Epithelial cell of umbilical artery (primary cell): ENCODE results near the gene SLC35G6. TPM values are rescaled to one million over a fixed set of nuclear protein-coding genes. Genes with fewer than 3 reads are reported as not detected.

Experiments used
- total RNA-seq: library from RNA; depleted of rRNA; stranded (reverse); fragments of >200 nt; gene quantifications from 2 replicates; pipeline ENCODE4 v1.2.3, GENCODE V29; 2014

Gene SLC35G6
- not detected in 2 replicates for total RNA-seq

GRCh38 chr17:7481275-7481674 is at the start of gene SLC35G6:
Gene SLC35G6, plus strand, starts transcription at chr17:7481446. Its CDS starts 71 bp downstream, at chr17:7481517.

GRCh38 chr17:7439462-7440112 is 41.7 kb upstream of the SLC35G6 start, which contains the start of gene FGF11:
Gene FGF11, plus strand, starts transcription at chr17:7439512. Its CDS starts 109 bp downstream, at chr17:7439621.

DNA sequence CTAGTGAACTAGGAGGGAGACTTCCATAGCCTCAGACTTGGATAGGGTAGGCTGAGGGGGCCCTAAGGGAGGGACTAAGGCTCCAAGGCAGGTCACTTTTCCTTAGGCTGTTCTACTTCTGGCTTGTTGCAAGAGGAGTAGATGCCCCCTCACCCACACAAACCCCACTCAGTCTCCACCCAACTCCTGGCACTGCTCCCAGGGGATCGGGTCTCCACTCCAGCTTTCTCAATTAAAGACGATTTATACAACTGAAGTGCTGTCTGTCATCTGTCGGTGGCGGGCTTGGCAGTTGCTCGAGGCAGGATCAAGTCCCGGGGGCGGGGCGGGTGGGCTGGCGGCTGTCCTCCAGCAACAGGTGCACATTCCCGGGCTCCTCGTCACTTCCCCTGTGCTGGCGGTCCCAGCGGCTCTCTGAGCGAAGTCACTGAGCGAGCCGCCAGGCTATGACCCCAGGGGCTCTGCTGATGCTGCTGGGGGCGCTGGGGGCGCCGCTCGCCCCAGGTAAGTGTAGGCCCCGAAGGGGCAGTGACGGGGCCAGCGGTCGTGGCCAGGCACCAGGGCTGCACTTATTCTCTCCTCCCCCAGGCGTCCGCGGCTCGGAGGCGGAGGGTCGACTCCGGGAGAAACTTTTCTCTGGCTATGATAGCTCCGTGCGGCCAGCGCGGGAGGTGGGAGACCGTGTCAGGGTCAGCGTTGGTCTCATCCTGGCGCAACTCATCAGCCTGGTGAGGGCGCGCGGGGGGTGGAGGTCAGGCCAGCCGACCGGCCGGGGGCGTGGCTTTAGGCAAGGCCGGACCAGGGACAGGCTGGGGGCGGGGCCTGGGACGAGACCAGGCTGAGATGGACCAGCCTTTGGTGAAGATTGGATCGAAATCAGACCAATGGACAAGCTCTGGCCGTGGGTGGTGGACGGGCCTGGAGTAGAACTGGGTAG is 36.3 kb upstream of the SLC35G6 start, which contains the start of gene CHRNB1:
Gene CHRNB1, plus strand, starts transcription at position 380 of the 937 bp plus-strand sequence. Its CDS starts 67 bp downstream, at position 447.

GRCh38 chr17:7479213-7480088 is 1.8 kb upstream of the SLC35G6 start, which contains the start of gene ZBTB4:
Gene ZBTB4, minus strand, starts transcription at chr17:7479631. Its CDS starts 12,830 bp downstream, at chr17:7466801.

GRCh38 chr17:7484067-7484918 is 3.0 kb downstream of the SLC35G6 start, which contains the start of gene POLR2A:
Gene POLR2A, plus strand, starts transcription at chr17:7484366.

Other genes with a start within 250 kb of the SLC35G6 start
- gene DVL2, start 246.9 kb upstream of the SLC35G6 start, total RNA-seq: 36.1 and 40.6 TPM in 2 replicates
- gene PHF23, start 242.0 kb upstream of the SLC35G6 start, total RNA-seq: 39.7 and 43.9 TPM in 2 replicates
- gene GABARAP, start 239.0 kb upstream of the SLC35G6 start, total RNA-seq: 52.1 and 157 TPM in 2 replicates
- 14.1 and 19.5 TPM in 2 replicates for gene CTDNEP1, start 229.7 kb upstream of the SLC35G6 start, total RNA-seq
- gene ELP5, start 229.2 kb upstream of the SLC35G6 start, total RNA-seq: 48.8 and 52.3 TPM in 2 replicates
- 12.9 and 15.6 TPM in 2 replicates for gene CLDN7, start 219.0 kb upstream of the SLC35G6 start, total RNA-seq
- under 0.01 and 0.30 TPM in 2 replicates for gene SLC2A4, start 199.7 kb upstream of the SLC35G6 start, total RNA-seq
- gene YBX2, start 186.8 kb upstream of the SLC35G6 start, total RNA-seq: 0.15 TPM in 1 of 2 replicates, not detected in the other
- 761 and 967 TPM in 2 replicates for gene EIF5A, start 173.8 kb upstream of the SLC35G6 start, total RNA-seq
- gene GPS2, start 166.1 kb upstream of the SLC35G6 start, total RNA-seq: 34.8 and 60.0 TPM in 2 replicates
- 12.0 and 17.9 TPM in 2 replicates for gene NEURL4, start 152.1 kb upstream of the SLC35G6 start, total RNA-seq
- not detected in 2 replicates for gene ACAP1, start 144.9 kb upstream of the SLC35G6 start, total RNA-seq
- 1.9 and 2.9 TPM in 2 replicates for gene KCTD11, start 129.3 kb upstream of the SLC35G6 start, total RNA-seq
- gene TMEM95, start 126.3 kb upstream of the SLC35G6 start, total RNA-seq: not detected in 2 replicates
- 0.91 TPM in 1 of 2 replicates, not detected in the other for gene TNK1, start 100.4 kb upstream of the SLC35G6 start, total RNA-seq
- 8.4 and 15.3 TPM in 2 replicates for gene PLSCR3, start 86.9 kb upstream of the SLC35G6 start, total RNA-seq
- gene TMEM256, start 77.3 kb upstream of the SLC35G6 start, total RNA-seq: 71.3 and 188 TPM in 2 replicates
- gene NLGN2, start 73.6 kb upstream of the SLC35G6 start, total RNA-seq: 2.1 and 2.6 TPM in 2 replicates
- not detected in 2 replicates for gene SPEM1, start 61.1 kb upstream of the SLC35G6 start, total RNA-seq
- gene SPEM2, start 55.8 kb upstream of the SLC35G6 start, total RNA-seq: not detected in 2 replicates
- gene SPEM3, start 52.6 kb upstream of the SLC35G6 start, total RNA-seq: not detected in 2 replicates
- 5.6 and 7.5 TPM in 2 replicates for gene TMEM102, start 46.0 kb upstream of the SLC35G6 start, total RNA-seq
- gene FGF11, start 41.9 kb upstream of the SLC35G6 start, total RNA-seq: 0.15 and 0.32 TPM in 2 replicates
- 4.5 and 6.5 TPM in 2 replicates for gene CHRNB1, start 36.4 kb upstream of the SLC35G6 start, total RNA-seq
- gene ZBTB4, start 1.8 kb upstream of the SLC35G6 start, total RNA-seq: 6.7 and 7.1 TPM in 2 replicates
- gene POLR2A, start 2.9 kb downstream of the SLC35G6 start, total RNA-seq: 54.1 and 66.9 TPM in 2 replicates
- gene TNFSF12, start 67.6 kb downstream of the SLC35G6 start, total RNA-seq: 3.6 and 6.5 TPM in 2 replicates
- 0.46 and 1.6 TPM in 2 replicates for gene TNFSF13, start 77.3 kb downstream of the SLC35G6 start, total RNA-seq
- 92.9 and 115 TPM in 2 replicates for gene SENP3, start 80.5 kb downstream of the SLC35G6 start, total RNA-seq
- 1.1 and 1.3 TPM in 2 replicates for gene CD68, start 98.2 kb downstream of the SLC35G6 start, total RNA-seq
- 117 and 125 TPM in 2 replicates for gene MPDU1, start 102.4 kb downstream of the SLC35G6 start, total RNA-seq
- not detected in 2 replicates for gene SOX15, start 108.6 kb downstream of the SLC35G6 start, total RNA-seq
- 39.2 and 47.7 TPM in 2 replicates for gene FXR2, start 133.5 kb downstream of the SLC35G6 start, total RNA-seq
- gene SAT2, start 146.4 kb downstream of the SLC35G6 start, total RNA-seq: 24.0 and 24.3 TPM in 2 replicates
- not detected in 2 replicates for gene SHBG, start 148.7 kb downstream of the SLC35G6 start, total RNA-seq
- not detected in 2 replicates for gene ATP1B2, start 169.5 kb downstream of the SLC35G6 start, total RNA-seq
- gene TP53, start 206.0 kb downstream of the SLC35G6 start, total RNA-seq: 40.6 and 70.1 TPM in 2 replicates
- 10.1 and 10.6 TPM in 2 replicates for gene WRAP53, start 207.0 kb downstream of the SLC35G6 start, total RNA-seq
- gene EFNB3, start 223.8 kb downstream of the SLC35G6 start, total RNA-seq: 0.15 and 0.97 TPM in 2 replicates
- under 0.01 and 0.30 TPM in 2 replicates for gene DNAH2, start 236.3 kb downstream of the SLC35G6 start, total RNA-seq